Measurements from ENCODE around the gene FKBP2. TPM values are rescaled to one million over a fixed set of nuclear protein-coding genes. Genes with fewer than 3 reads are reported as not detected.

The FKBP2 gene
- 20.6 and 27.8 TPM in 2 replicates for total RNA-seq (2014; rRNA removed; shearing (Covaris generic))

- in situ Hi-C loops (cut with HindIII; ENCODE audit: low sequenced_read_pairs), result no loop called here
Measured at GRCh38 chr11:64240435-64241240, at the start of gene FKBP2. FKBP2 (plus strand) TSS chr11:64241095; CDS start chr11:64242388, 1,293 bp downstream.

DNA sequence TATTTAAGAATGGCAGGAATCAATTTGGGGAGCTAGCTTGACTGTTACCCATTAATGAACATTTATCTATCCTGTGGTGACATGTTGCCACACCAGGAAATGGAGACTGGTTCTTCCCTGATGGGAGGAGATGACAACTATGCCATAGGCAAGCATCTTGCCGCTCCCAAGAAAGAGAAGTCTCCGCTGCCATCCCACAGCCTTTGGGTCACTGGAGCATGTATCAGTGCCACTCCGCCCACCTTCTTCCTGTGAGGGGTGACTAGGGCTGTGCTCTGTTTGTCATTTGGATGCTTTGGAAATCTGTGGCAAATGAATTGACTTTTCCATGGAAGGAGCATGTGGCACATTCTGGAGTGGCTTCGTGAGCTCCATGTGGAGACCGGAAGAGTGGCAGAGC is 48.5 kb upstream of the FKBP2 start:
- in situ Hi-C loops (cut with HindIII; ENCODE audit: low sequenced_read_pairs), result no loop called here
- no peak for DNase-seq (ENCODE audit: low spot score)

More at GRCh38 chr11:64240435-64241240, at the start of gene FKBP2:
- DNase-seq (ENCODE audit: low spot score), result peak; percentile 97

GRCh38 chr11:64196626-64197025 is 44.3 kb upstream of the FKBP2 start:
- in situ Hi-C loops (cut with HindIII; ENCODE audit: low sequenced_read_pairs), result no loop called here
- no peak for DNase-seq (ENCODE audit: low spot score)

DNA sequence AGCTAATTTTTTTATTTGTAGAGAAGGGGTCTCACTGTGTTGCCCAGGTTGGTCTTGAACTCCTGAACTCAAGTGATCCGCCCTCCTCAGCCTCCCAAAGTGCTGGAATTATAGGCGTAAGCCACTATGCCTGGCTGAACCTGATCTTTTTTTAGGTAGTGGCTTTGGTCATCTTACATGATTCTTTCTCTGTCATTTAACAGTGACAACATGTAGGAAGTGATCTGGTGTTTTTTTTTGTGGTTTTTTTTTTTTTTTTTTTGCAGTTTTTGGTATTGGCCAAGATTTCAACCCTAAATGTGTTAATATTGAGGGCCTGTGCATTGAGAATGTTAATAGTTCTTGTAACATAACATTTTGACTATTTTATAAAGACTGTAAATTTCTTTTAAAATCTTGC is 42.4 kb upstream of the FKBP2 start:
- in situ Hi-C loops (cut with HindIII; ENCODE audit: low sequenced_read_pairs), result no loop called here
- no peak for DNase-seq (ENCODE audit: low spot score)

DNA sequence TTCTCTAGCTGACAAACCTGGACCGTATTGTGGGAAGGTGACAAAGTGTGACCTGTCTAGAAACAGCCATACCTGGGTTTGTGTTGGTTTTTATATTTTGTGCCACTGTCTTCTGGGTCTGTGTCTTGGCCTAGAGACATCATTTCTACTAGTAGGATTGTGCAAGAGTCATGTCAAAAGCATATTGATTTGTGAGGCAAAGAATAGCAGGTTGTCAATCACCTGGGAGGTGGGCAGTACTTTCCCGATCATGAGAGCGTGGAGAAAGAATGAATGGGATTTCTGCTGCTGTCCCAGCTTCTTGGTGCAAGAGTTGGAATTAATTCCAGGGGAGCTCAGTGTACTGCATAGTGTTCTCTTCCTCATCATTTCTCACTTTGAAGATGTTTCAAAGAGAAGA is 39.4 kb upstream of the FKBP2 start:
- in situ Hi-C loops (cut with HindIII; ENCODE audit: low sequenced_read_pairs), result loop anchor here (10.0 kb wide), 1 partner anchor 73 kb away; no protein-coding TSS in a partner anchor
- DNase-seq (ENCODE audit: low spot score), result no peak

GRCh38 chr11:64202992-64203391 is 37.9 kb upstream of the FKBP2 start:
- in situ Hi-C loops (cut with HindIII; ENCODE audit: low sequenced_read_pairs), result loop anchor here (10.0 kb wide), 1 partner anchor 72 kb away; no protein-coding TSS in a partner anchor
- DNase-seq (ENCODE audit: low spot score), result no peak

DNA sequence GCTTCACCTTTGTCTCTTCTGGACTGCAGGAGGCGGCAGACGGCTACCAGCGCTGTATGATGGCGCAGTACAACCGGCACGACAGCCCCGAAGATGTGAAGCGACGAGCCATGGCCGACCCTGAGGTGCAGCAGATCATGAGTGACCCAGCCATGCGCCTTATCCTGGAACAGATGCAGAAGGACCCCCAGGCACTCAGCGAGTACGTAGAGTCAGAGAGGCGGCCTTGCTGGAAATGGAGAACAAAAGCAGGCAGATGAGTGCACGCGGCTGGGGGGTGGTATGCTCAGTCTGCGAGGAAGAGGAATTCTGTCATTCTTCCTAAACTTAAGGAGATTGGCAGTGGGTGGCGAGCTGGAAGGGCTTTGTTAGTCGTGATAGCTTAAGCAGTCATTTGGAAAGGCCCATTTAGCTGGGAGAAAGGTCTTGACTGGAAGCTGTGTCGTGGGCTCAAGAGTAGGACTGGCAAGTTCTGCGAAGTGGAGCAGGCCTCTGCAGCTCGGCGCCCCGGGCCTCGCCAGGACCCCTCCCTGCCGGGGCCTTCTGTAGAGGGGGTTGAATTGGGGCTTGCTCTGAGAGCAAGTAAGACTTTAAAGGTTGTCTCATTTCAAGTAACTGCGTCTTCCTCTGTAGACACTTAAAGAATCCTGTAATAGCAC is 37.3 kb upstream of the FKBP2 start:
- DNase-seq (ENCODE audit: low spot score), result no peak
- in situ Hi-C loops (cut with HindIII; ENCODE audit: low sequenced_read_pairs), result loop anchor here (10.0 kb wide), 1 partner anchor 71 kb away; no protein-coding TSS in a partner anchor

DNA sequence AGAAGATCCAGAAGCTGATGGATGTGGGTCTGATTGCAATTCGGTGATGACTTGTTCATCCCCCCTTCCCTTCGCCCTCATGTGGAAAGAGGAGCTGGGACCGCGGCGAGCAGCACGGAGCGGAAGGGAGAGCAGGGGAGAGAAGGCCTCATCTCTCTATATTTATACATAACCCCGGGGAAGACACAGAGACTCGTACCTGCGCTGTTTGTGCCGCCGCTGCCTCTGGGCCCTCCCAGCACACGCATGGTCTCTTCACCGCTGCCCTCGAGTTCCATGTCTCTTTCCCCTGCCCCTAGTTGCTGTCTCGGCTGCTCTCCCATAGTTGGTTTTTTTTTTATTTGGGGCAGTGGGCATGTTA is 36.8 kb upstream of the FKBP2 start:
- in situ Hi-C loops (cut with HindIII; ENCODE audit: low sequenced_read_pairs), result loop anchor here (10.0 kb wide), 1 partner anchor 71 kb away; no protein-coding TSS in a partner anchor

GRCh38 chr11:64204464-64204989 is 36.4 kb upstream of the FKBP2 start:
- in situ Hi-C loops (cut with HindIII; ENCODE audit: low sequenced_read_pairs), result loop anchor here (10.0 kb wide), 1 partner anchor 70 kb away; no protein-coding TSS in a partner anchor
- peak; percentile 86 for DNase-seq (ENCODE audit: low spot score)

More for the DNA sequence above, 36.8 kb upstream of the FKBP2 start:
- DNase-seq (ENCODE audit: low spot score), result no peak

DNA sequence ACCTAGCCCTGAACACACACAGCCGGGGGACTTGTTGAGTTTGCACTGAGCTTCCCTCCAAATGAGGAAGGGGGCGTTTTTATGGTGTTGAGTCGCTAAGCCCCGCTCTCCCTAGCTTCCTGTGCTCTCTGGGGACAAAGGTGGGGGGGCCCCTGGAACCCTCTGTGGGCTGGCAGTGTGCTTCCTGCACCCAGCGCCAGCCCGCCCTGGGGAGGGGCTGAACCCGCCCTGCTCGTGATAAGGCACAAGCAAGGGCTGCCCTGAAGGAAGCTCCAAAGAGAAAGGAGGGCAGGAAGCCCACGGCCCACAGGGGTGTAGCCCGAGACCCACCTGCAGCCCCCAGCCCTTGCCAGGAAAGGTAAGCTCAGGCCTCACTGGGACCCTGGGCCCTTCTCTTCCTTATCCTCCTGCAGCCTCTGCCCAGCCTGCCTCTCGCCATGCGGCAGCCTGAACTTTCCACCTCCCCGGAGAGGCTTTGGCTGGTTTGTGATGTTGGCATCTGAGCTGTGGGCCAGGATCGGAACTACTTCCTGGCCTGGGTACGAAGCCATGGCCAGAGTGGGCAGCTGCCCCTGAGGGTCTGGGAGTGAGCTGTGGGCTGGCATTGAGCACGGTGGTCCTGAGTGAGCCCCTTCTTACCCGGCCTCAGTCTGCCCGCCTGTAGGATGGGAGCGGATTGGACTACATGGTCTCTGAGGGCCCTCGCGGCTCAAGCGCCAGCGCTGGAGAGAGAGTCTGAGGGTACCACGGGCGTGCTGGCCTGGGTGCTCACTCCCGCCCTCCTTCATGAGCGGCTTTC is 34.2 kb upstream of the FKBP2 start, which contains the start of gene FERMT3:
FERMT3 (plus strand) TSS at position 265 of the 799 bp plus-strand sequence. CDS start 644 bp downstream, outside the sequence.
- no peak for DNase-seq (ENCODE audit: low spot score)
- in situ Hi-C loops (cut with HindIII; ENCODE audit: low sequenced_read_pairs), result loop anchor here (10.0 kb wide), 1 partner anchor 68 kb away; no protein-coding TSS in a partner anchor

GRCh38 chr11:64207256-64208085 is 33.4 kb upstream of the FKBP2 start:
- DNase-seq (ENCODE audit: low spot score), result no peak
- in situ Hi-C loops (cut with HindIII; ENCODE audit: low sequenced_read_pairs), result loop anchor here (10.0 kb wide), 1 partner anchor 67 kb away; no protein-coding TSS in a partner anchor

- in situ Hi-C loops (cut with HindIII; ENCODE audit: low sequenced_read_pairs), result loop anchor here (10.0 kb wide), 1 partner anchor 67 kb away; no protein-coding TSS in a partner anchor
- no peak for DNase-seq (ENCODE audit: low spot score)
Measured at GRCh38 chr11:64208086-64208795, 32.7 kb upstream of the FKBP2 start.

DNA sequence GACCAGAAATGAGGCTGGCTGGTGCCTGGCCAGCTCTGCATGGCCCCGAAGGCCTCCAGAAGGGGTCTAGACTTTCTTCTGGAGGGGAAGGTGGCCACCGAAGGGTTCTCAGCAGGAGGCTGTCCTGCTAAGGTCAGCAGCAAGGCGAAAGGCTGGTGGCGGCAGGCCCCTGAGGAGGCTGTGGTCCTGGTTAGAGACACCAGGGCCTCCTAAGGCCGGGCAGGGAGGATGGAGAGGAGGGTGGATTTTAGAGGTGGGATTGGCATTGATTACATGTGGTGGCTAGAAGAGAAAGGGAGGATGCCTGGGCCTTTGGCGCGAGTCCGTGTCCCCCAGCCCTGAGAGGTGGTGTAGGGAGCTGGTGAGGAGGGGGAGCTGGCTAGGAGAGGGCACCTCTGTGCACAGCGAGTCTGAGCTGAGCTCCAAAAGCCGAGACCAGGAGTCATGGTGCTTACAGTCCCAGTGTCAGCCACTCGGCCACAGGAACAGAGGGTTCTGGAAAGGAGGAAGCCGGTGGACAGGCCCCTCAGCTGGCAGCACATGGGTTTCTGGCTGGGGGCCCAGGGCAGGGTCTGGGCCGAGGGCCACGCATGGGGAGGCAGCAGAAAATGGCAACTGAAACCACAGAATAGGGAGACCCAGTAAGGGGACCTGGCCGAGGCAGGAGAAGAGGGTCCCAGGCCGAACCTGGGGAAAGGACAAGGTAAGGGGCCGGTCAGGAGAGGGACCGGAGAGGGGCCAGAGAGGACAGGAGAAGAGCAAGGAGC is 31.9 kb upstream of the FKBP2 start:
- in situ Hi-C loops (cut with HindIII; ENCODE audit: low sequenced_read_pairs), result loop anchor here (10.0 kb wide), 1 partner anchor 66 kb away; no protein-coding TSS in a partner anchor
- no peak for DNase-seq (ENCODE audit: low spot score)

DNA sequence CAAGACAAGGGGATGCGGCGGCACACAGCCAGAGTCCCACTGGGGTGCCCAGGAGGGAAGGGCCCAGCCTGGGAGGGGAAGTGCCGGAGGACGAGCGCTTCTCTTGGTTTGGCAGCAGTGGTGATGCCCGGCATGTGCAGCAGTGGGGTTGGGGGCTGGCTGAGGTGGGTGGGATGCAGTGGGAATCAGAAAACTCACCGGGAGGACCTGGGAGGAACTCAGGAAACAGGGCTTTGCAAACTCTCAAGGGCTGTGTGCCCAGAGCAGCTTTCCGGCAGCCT is 31.4 kb upstream of the FKBP2 start:
- in situ Hi-C loops (cut with HindIII; ENCODE audit: low sequenced_read_pairs), result loop anchor here (10.0 kb wide), 1 partner anchor 65 kb away; no protein-coding TSS in a partner anchor
- no peak for DNase-seq (ENCODE audit: low spot score)

DNA sequence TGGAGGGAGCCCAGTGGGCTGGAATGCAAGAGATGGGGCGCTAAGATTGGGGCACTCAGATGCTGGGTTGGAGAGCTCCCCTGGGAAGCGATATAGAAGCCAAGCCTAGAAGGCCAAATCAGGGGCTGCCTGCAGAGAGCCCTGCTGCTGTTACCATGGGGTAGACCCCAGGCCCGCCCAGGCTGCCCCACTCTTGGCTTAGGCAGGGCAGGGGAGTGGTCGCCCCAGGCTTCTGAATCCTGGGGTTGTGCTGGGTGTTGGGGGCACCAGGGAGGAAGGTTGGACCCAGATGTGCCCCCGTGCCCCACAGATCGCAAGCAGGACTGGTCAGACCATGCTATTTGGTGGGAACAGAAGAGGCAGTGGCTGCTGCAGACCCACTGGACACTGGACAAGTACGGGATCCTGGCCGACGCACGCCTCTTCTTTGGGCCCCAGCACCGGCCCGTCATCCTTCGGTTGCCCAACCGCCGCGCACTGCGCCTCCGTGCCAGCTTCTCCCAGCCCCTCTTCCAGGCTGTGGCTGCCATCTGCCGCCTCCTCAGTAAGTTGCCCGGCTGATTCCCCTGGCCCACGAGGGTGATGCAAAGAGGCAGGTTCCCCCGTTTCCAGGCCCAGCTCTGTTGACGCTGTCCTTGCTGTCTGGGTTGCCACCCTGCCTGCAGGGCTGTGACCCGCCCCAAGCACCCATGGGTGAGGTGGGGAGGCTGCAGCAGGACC is 30.4 kb upstream of the FKBP2 start:
- peak; percentile 70 for DNase-seq (ENCODE audit: low spot score)
- in situ Hi-C loops (cut with HindIII; ENCODE audit: low sequenced_read_pairs), result no loop called here

DNA sequence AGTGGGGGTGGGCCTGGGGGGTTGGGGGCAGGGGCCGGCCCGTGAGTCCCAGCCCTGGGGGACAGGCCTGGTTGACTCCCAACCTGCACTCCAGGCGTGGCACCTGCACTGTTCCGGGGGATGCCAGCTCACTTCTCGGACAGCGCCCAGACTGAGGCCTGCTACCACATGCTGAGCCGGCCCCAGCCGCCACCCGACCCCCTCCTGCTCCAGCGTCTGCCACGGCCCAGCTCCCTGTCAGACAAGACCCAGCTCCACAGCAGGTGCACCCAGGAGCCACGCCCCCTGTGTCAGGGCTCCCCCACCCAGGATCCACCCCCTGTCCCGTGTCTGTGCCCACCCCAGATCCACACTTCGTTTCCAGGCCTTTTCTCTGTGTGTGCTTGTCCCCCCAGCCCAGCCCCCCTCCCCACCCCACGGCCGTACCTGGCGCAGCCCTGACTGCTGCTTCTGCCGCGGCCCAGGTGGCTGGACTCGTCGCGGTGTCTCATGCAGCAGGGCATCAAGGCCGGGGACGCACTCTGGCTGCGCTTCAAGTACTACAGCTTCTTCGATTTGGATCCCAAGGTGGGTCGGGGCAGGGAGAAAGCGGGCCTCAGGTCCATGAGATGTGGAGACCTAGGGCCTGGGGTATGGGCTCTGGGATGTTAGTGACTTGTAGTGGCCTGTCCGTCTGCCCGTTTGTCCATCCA is 29.6 kb upstream of the FKBP2 start:
- no peak for DNase-seq (ENCODE audit: low spot score)
- in situ Hi-C loops (cut with HindIII; ENCODE audit: low sequenced_read_pairs), result no loop called here

Data from G401 (cell line).